ENCODE data around the gene ROGDI. TPM values are rescaled to one million over a fixed set of nuclear protein-coding genes. Genes with fewer than 3 reads are reported as not detected.

The ROGDI gene
- total RNA-seq, 1 experiment from 2014 or later, result 36.4 TPM

GRCh38 chr16:4831616-4832015, 29.2 kb upstream of the ROGDI start:
- no peaks in the 10 kb centered on the region for H3K4me1 Mint-ChIP-seq
- Histone ChIP-seq H2AK5ac (ENCODE audit: insufficient read length, low read length) (no peak overlapping the region), H3T11ph (ENCODE audit: low read length) (no peak overlapping the region), H2AFZ (ENCODE audit: low read length) (no peak overlapping the region), H3K56ac (ENCODE audit: insufficient read length, low read depth, low read length) (no peak overlapping the region), H3K9ac (ENCODE audit: extremely low read depth, insufficient read length, low read length) (no peak overlapping the region), H3K27ac (ENCODE audit: insufficient read length, low read depth, low read length) (no peak overlapping the region), H3K23ac (ENCODE audit: insufficient read length, low read depth, low read length) (no peak overlapping the region), H2BK5ac (ENCODE audit: insufficient read length, low read length) (no peak overlapping the region), H2BK120ac (ENCODE audit: low read depth, low read length, poor library complexity, severe bottlenecking) (no peak overlapping the region), H4K8ac (replicated peaks; ENCODE audit: insufficient read length, low read depth, low read length) (no peak overlapping the region), H3K4me2 (ENCODE audit: insufficient read depth, insufficient read length, low read length) (no peak overlapping the region), H3K9me3 (ENCODE audit: control insufficient read depth, low read depth, low read length) (no peaks in the 10 kb centered on the region), H4K20me1 (ENCODE audit: control insufficient read depth, insufficient read depth, insufficient read length) (no peaks in the 10 kb centered on the region), H3K18ac (ENCODE audit: insufficient read length, low read depth, low read length) (no peak overlapping the region), H3K23me2 (ENCODE audit: insufficient read length, low read depth, low read length, poor library complexity, severe bottlenecking) (no peaks in the 10 kb centered on the region), H3K27me3 (ENCODE audit: insufficient read depth, low read length) (no peaks in the 10 kb centered on the region), H2BK12ac (ENCODE audit: insufficient read length, low read depth, low read length) (no peak overlapping the region), H3K14ac (ENCODE audit: insufficient read depth, low read length) (no peak overlapping the region), H2BK15ac (ENCODE audit: low read depth, low read length) (no peak overlapping the region), H3K4ac (ENCODE audit: low read depth, low read length) (no peak overlapping the region), H2BK20ac (ENCODE audit: low read depth, low read length, poor library complexity, severe bottlenecking) (no peak overlapping the region), H3K79me2 (ENCODE audit: insufficient read depth, low read length) (peaks cover 3% of the 10 kb centered on the region; the same call in 1 of the 2 replicates), H4K91ac (ENCODE audit: insufficient read length, low read depth, low read length) (no peak overlapping the region), H4K5ac (ENCODE audit: insufficient read length, low read depth, low read length) (no peak overlapping the region), H3K4me1 (ENCODE audit: insufficient read depth, low read length) (no peaks in the 10 kb centered on the region), H3K79me1 (ENCODE audit: insufficient read depth, low read depth, low read length, poor library complexity, severe bottlenecking) (no peaks in the 10 kb centered on the region)
- DNase-seq, result no peak
- TF ChIP-seq CTCF (conservative IDR thresholded peaks at IDR 0.05), result no peak
- H3K4me3 Mint-ChIP-seq, result no peak overlapping the region
- no peak overlapping the region for H3K27ac Mint-ChIP-seq
- H3K27me3 Mint-ChIP-seq (ENCODE audit: low read depth), result no peaks in the 10 kb centered on the region
- no peaks in the 10 kb centered on the region for H3K9me3 Mint-ChIP-seq
- WGBS (ENCODE audit: extremely low coverage, insufficient read length, low lambda C conversion rate), result no CpG with 5 or more reads among the region's 8 CpGs
- peaks cover 21 to 72% (median 57%) of the 10 kb centered on the region in 3 experiments; a peak in 6 of 7 replicates for H3K36me3 Mint-ChIP-seq (ENCODE audit: insufficient read depth in 1 of 3, low read depth in 3 of 3)
